GM11168 (cell line): ENCODE data around the gene OTOP3.
"Not testable (repeated sequence)": the region's sequence is repeated elsewhere in the genome, so short reads cannot be mapped to it uniquely, and the experiment has no call there.

Experiments used
- in situ Hi-C: fragments of 300-500 bp; cut with MboI; formaldehyde crosslinking; loops from one replicate; pipeline ENCODE4 v1.12.0; 2022; ENCODE audit warnings: low sequenced_read_pairs; ENCODE audit not compliant: unreplicated experiment

OTOP3 gene

DNA sequence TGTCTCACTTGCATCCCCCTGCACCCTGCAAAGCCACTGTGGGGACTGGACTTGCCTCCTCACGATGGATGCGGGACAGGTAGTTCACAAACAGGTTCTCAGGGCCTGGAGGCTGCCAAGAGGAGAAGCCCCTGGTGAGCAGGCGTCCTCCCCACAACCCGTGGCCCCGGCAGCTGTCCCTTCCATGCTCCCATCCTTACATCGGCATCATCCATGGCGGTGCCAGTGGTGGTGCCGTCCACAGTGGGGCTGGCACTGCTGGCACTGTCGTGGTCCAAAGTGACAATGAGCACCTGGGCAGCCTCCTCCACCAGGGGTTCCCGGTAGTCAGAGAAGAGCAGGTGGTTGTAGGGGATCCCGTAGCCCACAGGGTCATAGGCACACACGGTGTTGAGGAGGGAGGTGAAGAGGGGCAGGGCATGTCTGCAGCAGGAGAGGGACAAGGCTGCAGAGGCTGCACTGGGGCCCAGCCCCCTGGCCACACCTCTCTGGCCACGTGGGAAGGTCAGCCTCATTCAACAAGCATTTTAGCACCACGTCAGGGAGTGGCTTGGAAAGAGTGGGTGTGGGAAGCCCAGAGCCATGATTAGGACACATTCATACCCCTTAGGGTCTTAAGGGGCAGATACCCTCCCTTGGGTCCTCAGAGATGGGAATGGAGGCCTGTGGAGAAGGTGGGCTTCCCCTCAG is 24.3 kb downstream of the OTOP3 start:
- in situ Hi-C loops: no loop called here

GRCh38 chr17:74960570-74961342 is 25.1 kb downstream of the OTOP3 start:
- in situ Hi-C loops: no loop called here

GRCh38 chr17:74961657-74962350 is 26.1 kb downstream of the OTOP3 start:
- in situ Hi-C loops: no loop called here

GRCh38 chr17:74962622-74963394 is 27.1 kb downstream of the OTOP3 start:
- in situ Hi-C loops: no loop called here

DNA sequence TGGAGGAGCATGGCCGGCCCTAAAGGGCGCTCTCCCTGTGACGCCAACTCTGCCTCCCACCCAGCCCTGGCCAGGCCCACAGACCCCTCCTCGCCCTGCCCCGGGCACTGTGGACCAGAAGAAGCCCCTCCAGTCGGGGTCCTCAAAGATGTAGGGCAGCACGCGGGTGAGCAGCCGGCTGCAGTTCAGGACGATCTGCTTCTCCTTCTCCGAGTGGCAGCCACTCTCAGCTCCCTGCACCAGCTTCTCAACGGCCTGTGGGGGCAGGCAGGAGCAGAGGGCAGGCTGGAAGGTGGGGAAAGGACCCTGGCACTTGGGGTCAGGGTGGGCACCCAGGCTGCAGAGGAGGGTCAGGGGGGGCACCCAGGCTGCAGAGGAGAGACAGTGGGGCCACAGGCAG is 28.0 kb downstream of the OTOP3 start:
- in situ Hi-C loops: no loop called here

DNA sequence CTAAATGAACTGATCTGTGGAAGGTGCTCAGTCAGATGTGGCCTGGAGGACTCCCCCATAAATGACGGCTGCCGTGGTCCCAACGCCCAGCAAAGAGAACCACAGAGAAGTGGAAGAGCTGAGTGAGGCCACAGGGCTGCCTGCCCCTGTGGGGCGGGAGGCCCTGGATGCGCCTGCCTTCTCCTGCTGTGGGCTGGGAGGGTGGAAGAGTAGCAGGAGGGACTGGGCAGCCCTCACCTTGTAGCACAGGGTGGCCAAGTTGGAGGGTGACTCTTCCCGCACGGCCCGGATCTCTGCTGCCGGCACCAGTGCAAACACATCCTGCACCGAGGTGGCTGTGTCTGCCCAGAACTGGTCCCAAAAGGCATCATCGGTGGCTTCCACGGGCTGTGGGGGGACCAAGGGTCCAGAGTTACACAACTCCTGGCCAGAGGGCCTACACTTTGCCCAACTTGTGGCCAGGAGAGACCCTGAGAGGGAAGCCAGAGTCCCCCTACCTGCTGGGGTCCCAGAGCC is 28.6 kb downstream of the OTOP3 start:
- in situ Hi-C loops: no loop called here

DNA sequence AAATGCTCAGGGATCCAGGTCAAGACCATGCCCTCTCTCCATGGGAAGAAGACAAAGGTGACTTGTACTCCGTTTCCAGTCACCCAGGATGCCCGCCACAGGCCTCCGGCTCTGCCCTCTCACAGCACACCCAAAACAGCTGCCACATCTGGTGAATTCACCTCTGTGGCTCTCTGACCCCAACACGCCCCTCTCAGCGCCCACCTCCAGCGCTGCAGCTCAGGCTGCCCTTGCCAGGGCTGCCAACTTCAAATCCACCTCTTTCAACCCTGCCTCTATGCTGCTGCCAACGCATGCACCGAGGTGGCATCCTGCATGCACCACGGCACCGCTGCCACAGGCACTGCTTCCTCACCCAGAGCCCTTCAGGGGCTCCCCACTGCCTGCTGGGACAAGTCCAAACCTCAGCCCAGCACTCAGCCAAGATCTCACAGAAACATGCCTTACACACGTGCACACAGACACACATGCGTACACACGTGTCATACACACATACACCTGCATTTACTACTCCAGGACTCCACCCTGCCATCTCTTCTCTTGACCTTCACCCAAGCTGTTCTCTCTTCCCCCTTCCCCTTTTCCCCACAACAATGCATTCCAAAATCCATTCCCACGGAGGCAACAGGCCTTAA is 29.4 kb downstream of the OTOP3 start:
- in situ Hi-C loops: no loop called here

DNA sequence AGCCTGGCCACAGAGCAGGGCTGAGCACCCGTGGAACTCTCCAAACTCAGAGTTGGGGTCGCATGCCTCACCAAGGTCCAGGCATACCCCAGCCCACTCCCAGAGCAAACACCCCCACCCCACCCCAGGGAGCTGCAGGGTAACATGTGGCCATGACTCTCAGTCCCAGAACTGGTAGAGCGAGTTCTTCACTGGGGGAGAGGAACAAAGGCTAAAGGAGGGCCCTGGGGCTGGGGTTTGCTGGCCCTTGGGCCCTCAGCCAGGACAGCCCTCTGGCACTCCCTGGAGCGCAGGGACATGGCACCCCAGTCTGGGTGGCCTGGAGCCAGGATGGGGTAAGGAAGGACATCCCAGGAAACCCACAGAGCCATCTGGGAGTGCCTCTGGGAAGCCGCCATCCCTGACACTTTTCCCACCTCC is 32.7 kb downstream of the OTOP3 start:
- in situ Hi-C loops: no loop called here

DNA sequence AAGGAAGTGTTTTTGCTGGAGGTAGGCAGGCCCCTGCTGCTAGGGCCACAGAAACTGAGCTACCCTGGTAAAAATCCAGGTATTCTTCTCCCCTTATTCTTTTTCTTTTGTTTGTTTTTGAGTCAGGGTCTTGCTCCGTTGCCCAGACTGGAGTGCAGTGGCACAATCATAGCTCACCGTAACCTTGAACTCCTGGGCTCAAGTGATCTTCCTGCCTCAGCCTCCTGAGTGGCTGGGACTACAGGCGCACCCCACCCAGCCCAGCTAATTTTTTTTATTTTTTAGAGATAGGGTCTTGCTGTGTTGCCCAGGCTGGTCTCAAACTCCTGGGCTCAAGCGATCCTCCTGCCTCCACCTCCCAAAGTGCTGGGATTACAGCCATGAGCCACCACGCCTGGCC is 33.8 kb downstream of the OTOP3 start:
- in situ Hi-C loops: not testable (repeated sequence)

- in situ Hi-C loops: no loop called here
Observed at GRCh38 chr17:74970395-74970794, 34.7 kb downstream of the OTOP3 start.

DNA sequence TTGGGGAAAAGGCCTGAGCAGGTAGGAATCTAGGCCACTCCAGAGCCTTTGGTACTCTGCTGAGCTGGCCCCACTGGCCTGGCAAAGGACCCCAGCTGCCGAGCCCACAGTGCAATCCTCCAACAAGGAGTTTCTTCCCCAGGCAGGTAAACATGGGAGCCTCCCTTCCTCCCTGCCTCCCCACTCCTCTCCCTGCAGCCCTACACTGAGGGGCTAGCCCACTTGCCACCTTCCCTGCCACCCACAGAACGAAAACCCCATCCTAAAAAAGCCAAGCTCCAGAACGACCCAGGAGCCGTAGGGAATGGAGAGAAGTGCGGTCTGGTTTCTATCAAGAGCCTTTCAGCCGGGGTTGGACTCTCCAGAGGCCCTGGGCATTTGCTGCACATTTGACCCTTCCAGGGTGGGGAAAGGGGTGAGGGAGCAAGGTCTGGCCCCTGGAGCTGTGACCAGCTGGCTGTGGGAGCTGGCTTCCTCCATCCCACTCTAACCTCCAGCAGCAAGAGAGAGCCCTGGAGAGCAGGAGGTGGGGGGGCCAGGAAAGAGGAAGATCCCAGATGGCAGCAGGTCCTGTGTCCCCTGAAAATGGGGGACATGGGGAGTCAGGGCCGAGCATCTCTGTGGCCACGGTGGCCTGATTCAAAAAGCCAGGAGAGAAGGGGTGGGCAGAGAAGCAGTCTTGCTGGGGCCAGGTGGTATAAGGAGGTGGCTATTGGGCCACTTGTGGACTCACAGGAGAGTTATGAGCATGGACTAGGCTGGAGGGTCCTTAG is 35.6 kb downstream of the OTOP3 start:
- in situ Hi-C loops: no loop called here

- in situ Hi-C loops: no loop called here
Observed at GRCh38 chr17:74971842-74972106, 36.1 kb downstream of the OTOP3 start.

- in situ Hi-C loops: no loop called here
Observed at GRCh38 chr17:74972107-74972972, 36.6 kb downstream of the OTOP3 start, which contains the start of gene HID1. Gene HID1, minus strand, starts transcription at chr17:74972759. Its CDS starts 103 bp downstream, at chr17:74972656.

DNA sequence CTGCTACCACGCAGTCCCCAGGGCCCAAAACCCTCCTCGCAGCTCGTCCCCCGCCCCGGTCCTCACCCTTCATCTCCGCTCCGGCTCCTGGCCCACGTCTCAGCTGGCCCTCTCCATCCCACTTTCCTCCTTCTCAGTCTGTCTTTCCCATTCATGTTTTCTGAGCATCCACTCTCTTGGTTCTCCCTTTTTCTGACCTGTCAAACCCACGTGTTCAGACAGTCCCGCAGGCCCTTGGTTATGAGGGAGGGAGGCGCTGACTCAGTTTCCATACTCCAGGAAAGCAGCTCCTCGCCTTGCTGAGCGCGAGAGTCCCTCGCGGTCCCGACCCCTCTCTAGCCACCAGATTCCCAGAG is 37.3 kb downstream of the OTOP3 start:
- in situ Hi-C loops: no loop called here

GRCh38 chr17:74975943-74976342 is 40.2 kb downstream of the OTOP3 start:
- in situ Hi-C loops: no loop called here

DNA sequence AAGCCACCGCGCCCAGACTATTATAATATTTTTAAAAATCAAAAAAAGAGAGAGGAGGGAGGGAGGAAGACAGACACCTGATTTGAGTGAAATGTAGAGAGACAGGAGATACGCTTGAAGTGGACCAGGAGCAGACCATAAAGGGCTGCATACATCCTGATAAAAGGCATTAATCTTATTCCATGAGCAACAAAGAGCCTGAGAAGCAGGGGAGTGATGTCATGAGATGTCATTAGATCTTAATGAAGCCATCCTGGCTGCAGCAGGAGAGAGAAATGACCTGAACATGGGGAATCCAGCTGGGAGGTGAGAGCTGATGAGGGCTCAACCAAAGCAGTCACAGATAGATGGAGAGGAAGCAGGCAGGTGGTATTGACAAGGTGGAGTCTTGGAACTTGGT is 42.1 kb downstream of the OTOP3 start:
- in situ Hi-C loops: no loop called here

DNA sequence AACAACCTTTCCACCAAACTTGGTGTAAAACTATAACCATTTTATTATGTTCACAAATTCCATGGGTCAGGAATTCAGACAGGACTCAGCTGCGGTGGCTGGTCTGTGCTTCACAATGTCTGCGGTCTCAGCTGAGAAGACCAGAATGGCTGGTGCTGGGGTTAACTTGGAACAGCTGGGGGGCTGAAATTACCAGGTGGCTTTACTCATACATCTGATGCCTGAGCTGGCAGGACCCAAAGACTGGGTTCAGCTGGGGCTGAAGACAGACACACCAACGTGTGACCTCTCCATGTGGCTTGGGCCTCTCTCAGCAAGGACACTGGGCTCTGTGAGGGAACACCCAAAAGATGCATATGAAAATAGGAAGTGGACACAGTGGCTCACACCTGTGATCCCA is 42.5 kb downstream of the OTOP3 start:
- in situ Hi-C loops: no loop called here

DNA sequence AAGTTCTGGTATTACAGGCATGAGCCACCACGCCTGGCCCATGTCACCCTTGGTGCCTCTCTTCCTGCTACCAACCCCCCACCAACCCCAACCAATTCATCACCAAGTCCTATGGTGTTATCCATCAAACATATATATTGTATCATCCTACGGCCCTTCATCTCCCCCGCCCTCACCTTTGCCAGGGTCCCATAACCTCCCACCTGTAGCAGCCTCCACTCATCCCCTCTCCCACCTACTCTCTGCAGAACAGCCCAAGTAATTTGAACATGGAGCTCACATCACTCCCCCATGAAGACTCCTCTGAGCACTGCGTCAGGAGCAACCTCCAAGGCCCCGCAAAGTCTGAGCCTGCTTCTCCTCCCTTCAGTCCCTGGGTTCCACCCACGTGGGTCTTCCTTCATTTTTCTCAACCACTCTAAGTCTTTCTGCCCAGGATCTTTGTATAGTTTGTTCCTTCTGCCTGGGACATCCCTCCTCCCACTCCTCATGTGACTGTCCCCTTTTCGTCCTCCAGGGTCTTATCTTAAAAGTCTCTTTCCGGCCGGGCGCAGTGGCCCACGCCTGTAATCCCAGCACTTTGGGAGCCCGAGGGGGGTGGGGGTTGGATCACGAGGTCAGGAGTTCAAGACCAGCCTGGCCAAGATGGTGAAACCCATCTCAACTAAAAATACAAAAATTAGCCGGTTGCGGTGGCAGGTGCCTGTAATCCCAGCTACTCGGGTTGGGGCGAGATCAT is 43.9 kb downstream of the OTOP3 start:
- in situ Hi-C loops: no loop called here
